Measurements from ENCODE around the gene MIER2.

DNA sequence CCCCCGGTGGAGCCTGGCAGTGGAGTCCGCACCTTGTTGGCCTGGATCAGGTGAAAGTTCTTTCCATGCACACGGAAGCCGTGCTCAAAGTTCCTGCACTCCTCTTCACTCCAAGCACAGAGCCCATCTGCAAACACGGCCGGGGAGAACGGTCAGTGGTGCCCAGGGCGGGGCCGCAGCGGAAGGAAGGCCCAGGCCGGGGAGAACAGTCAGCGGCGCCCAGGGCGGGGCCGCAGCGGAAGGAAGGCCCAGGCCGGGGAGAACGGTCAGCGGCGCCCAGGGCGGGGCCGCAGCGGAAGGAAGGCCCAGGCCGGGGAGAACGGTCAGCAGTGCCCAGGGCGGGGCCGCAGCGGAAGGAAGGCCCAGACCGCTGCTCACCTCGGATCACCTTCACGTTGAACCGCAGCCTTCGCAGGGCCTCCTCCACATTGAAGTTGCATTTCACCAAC lies 32.8 kb downstream of the MIER2 start:
- no peak for TF ChIP-seq SUZ12 (IDR thresholded peaks at IDR 0.05)
- no peak for TF ChIP-seq BHLHE40 (IDR thresholded peaks at IDR 0.05; ENCODE audit: borderline replicate concordance)
- no peak for TF ChIP-seq SP1 (IDR thresholded peaks at IDR 0.05)
- TF ChIP-seq NFRKB (IDR thresholded peaks at IDR 0.05): no peak
- TF ChIP-seq FOXK2 (IDR thresholded peaks at IDR 0.05): no peak
- TF ChIP-seq TARDBP (IDR thresholded peaks at IDR 0.05): no peak
